HEK293T (cell line): ENCODE results near the gene IRS2.

Source experiments
- CTCF ChIA-PET: fragments of 350-600 bp; formaldehyde crosslinking; extraction: SDS; loops from one replicate; lab custom pipeline; 2021; ENCODE audit warnings: antibody characterized with exemption, inconsistent platforms; lab: Yijun Ruan, JAX
- POLR2A ChIA-PET: fragments of 350-600 bp; formaldehyde crosslinking; extraction: SDS; loops from one replicate; lab custom pipeline; 2020; ENCODE audit warnings: antibody characterized with exemption, inconsistent platforms; lab: Yijun Ruan, JAX
- DNase-seq: peaks from one replicate; pipeline ENCODE4 v3.0.0; 2012; ENCODE audit warnings: mixed read lengths; ENCODE audit errors: extremely low spot score
- ARNT ChIP-seq: fragments of 450-650 bp; IDR thresholded peaks from 2 replicates; pipeline ENCODE4 v1.6.1; 2017; ENCODE audit warnings: mild to moderate bottlenecking
- BHLHE40 ChIP-seq: fragments of 450-650 bp; IDR thresholded peaks from 2 replicates; pipeline ENCODE4 v1.6.1; 2016; ENCODE audit warnings: mild to moderate bottlenecking, moderate library complexity, borderline replicate concordance
- CTBP1 ChIP-seq: fragments of 450-650 bp; IDR thresholded peaks from 2 replicates; pipeline ENCODE4 v1.6.1; 2016; ENCODE audit warnings: borderline replicate concordance
- ELF4 ChIP-seq: fragments of 450-650 bp; IDR thresholded peaks from 2 replicates; pipeline ENCODE4 v1.6.1; 2017; ENCODE audit warnings: antibody characterized with exemption
- FOXA1 ChIP-seq: fragments of 450-650 bp; IDR thresholded peaks from 2 replicates; pipeline ENCODE4 v1.6.1; 2016; ENCODE audit warnings: mild to moderate bottlenecking
- FOXK2 ChIP-seq: fragments of 450-650 bp; IDR thresholded peaks from 2 replicates; pipeline ENCODE4 v1.6.1; 2016; ENCODE audit warnings: mild to moderate bottlenecking
- FOXM1 ChIP-seq: fragments of 450-650 bp; IDR thresholded peaks from 2 replicates; pipeline ENCODE4 v1.6.1; 2017; ENCODE audit warnings: mild to moderate bottlenecking, borderline replicate concordance
- HDGF ChIP-seq: fragments of 450-650 bp; IDR thresholded peaks from 2 replicates; pipeline ENCODE4 v1.6.1; 2017; ENCODE audit warnings: antibody characterized with exemption, borderline replicate concordance
- L3MBTL2 ChIP-seq: fragments of 450-650 bp; conservative IDR thresholded peaks from 2 replicates; pipeline ENCODE4 v1.6.1; 2016; ENCODE audit warnings: mild to moderate bottlenecking
- LEF1 ChIP-seq: fragments of 450-650 bp; IDR thresholded peaks from 2 replicates; pipeline ENCODE4 v1.6.1; 2017; ENCODE audit warnings: mild to moderate bottlenecking, borderline replicate concordance
- NFRKB ChIP-seq: fragments of 450-650 bp; IDR thresholded peaks from 2 replicates; pipeline ENCODE4 v1.6.1; 2016; ENCODE audit warnings: mild to moderate bottlenecking, moderate library complexity
- SP1 ChIP-seq: fragments of 450-650 bp; IDR thresholded peaks from 2 replicates; pipeline ENCODE4 v1.6.1; 2017
- SUZ12 ChIP-seq: fragments of 450-650 bp; IDR thresholded peaks from 2 replicates; pipeline ENCODE4 v1.6.1; 2016; ENCODE audit warnings: mild to moderate bottlenecking
- TARDBP ChIP-seq: fragments of 450-650 bp; IDR thresholded peaks from 2 replicates; pipeline ENCODE4 v1.6.1; 2016
- ZNF384 ChIP-seq: fragments of 450-650 bp; IDR thresholded peaks from 2 replicates; pipeline ENCODE4 v1.6.1; 2016
- TF ChIP-seq, protein P1 (sequence below): fragments of 450-650 bp; IDR thresholded peaks from 2 replicates; pipeline ENCODE4 v1.6.1; 2016

Gene IRS2

DNA sequence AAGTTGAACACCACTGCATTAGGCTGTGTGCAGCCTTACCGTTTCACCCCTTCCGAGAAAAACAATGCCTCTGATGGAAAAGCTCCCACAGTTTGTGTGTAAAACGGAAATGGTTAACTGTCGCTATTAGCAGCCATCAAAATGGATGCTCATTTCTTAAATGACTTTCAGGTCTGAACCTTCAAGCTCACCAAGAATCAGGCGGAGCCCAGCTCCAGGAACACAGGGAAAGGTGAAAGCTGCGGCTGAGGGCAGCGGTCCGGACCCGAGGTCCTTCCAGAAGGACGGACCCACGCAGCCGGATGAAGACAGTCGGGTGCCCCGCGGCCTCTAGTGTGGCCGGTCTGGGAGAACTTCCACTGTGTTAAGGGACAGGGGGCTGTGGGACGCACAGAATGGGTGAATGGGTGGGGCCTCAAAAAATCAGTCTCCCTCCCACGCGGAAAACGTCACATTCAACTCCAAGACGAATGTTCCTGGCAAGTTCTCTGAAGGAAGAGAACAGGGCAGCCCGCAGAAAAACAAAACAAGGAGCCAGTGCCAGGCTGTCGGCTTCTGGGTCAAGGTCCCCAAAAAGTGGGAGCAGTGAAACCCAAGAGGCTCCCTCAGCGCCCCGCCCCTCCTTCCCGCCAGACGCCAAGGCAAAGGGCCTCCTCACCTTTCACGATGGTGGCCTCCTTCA lies 4.9 kb downstream of the IRS2 start:
- ChIA-PET CTCF (no interaction called here), POLR2A (no interaction called here)
- DNase-seq = no peak

DNA sequence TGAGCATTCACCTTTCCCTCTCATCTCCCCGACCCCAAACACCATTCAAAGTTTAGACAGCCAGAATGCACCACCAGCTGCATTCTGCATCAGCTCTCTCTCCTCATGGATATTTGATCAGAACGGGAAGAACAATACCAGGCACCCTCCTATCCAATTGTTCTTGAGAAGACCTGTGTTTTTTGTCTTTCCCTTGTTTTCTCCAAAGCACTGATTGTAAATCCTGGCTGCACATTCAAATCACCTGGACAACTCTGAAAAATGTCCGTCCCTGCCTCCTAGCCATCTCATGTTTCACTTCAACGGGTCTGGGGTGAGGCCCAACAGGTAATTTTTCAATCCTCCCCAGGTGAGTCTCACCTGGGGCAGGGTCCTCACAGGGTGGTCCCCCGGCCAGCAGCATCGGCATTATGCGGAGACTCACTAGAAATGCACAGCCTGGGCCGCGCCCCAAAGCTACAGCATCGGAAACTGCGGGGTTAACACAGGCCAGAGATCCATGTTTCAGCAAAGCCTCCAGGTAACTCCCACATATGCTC lies 5.5 kb downstream of the IRS2 start:
- TF ChIP-seq LEF1 = no peak
- no peak for TF ChIP-seq SP1
- TF ChIP-seq FOXM1 = no peak
- ChIA-PET POLR2A (interaction anchor here (1.2 kb wide), 1 partner anchor 80 kb away, joined by 3 read pairs; no protein-coding TSS in a partner anchor), CTCF (no interaction called here)
- no peak for DNase-seq

More for the DNA sequence above, 4.9 kb downstream of the IRS2 start:
- TF ChIP-seq FOXM1 (no peak), SP1 (no peak), TARDBP (no peak)
- TF ChIP-seq, protein P1, sequence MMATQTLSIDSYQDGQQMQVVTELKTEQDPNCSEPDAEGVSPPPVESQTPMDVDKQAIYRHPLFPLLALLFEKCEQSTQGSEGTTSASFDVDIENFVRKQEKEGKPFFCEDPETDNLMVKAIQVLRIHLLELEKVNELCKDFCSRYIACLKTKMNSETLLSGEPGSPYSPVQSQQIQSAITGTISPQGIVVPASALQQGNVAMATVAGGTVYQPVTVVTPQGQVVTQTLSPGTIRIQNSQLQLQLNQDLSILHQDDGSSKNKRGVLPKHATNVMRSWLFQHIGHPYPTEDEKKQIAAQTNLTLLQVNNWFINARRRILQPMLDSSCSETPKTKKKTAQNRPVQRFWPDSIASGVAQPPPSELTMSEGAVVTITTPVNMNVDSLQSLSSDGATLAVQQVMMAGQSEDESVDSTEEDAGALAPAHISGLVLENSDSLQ = no peak

DNA sequence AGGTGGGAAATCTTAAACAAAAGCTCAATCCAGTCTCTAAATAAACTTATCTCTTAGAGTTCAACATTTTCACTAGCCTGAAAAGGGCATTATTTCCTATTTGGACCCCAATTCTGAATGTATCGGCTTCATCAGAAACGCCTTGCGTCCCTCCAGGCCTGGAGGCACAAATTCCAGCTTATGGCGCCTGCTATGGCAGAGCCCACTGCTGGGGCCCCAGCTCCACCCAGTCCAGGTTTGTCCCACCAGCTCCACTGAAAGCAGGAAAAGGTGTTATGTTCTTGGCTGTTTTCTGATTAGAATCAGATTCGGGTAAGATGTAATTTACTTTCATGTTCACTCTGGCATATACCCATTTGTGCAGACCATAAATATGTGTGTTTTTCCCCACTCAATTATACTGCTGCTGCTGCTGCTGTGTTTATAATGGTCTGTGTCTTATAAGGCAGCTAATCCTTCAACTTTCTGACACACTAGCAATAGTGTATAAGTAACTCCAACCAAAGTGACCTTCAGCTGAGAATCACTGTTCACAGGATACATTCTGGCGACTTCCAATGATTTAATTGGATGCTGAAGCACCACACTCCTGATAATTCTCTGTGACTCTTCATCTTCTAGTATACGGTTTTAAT lies 6.4 kb downstream of the IRS2 start:
- TF ChIP-seq SUZ12 (no peak), HDGF (no peak), BHLHE40 (no peak), FOXM1 (no peak), CTBP1 (no peak), FOXA1 (no peak), L3MBTL2 (no peak), ZNF384 (no peak), FOXK2 (no peak), TARDBP (no peak), LEF1 (no peak), ELF4 (no peak), SP1 (no peak), ARNT (no peak), NFRKB (no peak)
- TF ChIP-seq, protein P1 = no peak
- DNase-seq = no peak

DNA sequence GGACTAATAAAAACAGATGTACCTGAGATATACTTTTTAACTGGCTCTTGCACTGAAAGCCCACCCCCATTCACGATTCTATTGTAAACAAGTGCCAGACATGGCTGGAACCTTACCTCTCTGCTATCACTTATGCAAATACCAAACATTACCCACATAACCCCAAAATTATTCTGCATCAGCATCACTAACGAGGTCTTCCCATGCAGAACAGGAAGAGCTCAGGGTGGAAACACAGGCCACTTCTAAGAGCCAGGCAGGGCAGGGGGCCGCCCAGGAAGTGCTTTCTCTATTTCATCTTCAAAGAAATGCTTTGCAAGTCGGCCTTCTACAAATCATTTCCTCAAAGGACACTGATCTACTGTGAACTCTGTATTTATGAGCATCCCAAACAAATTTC lies 7.3 kb downstream of the IRS2 start:
- DNase-seq = no peak
- ChIA-PET POLR2A (no interaction called here), CTCF (no interaction called here)
- no peak for TF ChIP-seq FOXA1
- no peak for TF ChIP-seq ELF4
- TF ChIP-seq, protein P1 = no peak
- TF ChIP-seq NFRKB = no peak
- no peak for TF ChIP-seq HDGF

More for the DNA sequence above, 6.4 kb downstream of the IRS2 start:
- CTCF ChIA-PET = no interaction called here
- POLR2A ChIA-PET = interaction anchor here (1.2 kb wide), 1 partner anchor 79 kb away, joined by 3 read pairs; no protein-coding TSS in a partner anchor

DNA sequence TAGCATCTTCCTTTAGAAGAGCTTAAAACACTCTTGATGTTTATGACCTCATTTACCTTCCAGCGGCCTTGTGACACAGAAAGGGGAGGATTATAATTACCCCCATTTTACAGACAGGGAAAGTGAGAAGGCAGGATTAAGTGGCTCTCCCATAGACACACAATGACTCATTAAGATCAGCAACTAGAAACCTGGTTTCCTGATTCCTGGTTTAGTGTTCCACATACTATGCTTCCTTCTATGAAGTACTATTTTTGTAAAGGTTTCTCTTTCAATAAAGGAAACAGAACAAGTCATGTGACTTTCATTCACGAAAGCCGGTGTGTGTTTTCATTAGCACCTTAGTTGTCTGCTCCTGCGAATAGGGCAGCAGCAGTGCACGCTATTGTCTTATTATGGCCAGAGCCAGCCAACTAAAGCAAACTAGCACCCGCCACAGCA lies 8.3 kb downstream of the IRS2 start:
- ChIA-PET CTCF (no interaction called here), POLR2A (no interaction called here)
- TF ChIP-seq CTBP1 (no peak), FOXA1 (no peak), SP1 (no peak), FOXK2 (no peak), ZNF384 (no peak), BHLHE40 (no peak), FOXM1 (no peak), HDGF (no peak), LEF1 (no peak), ELF4 (no peak), L3MBTL2 (no peak), TARDBP (no peak), NFRKB (no peak), ARNT (no peak), SUZ12 (no peak)
- TF ChIP-seq, protein P1 = no peak
- no peak for DNase-seq

DNA sequence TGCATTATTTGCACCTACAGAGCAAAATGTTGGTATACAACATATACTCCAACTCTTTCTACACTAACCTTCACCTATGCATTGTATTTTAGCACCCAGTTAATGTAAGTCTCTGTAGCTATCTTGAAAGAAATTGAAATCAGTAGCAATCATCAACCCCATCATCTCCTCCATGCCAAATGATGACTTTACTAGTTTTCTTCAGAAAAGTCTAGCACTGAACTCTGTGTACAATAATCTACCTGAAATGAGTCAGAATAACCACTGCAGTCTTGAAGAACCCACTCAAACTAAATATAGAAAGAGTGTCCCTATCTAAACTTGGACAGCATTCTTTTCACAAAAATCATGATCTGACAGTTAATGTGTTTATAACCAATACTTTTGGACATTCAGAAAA lies 9.8 kb downstream of the IRS2 start:
- POLR2A ChIA-PET = no interaction called here

More for the DNA sequence above, 9.8 kb downstream of the IRS2 start:
- DNase-seq = no peak
- TF ChIP-seq FOXK2 = no peak
- TF ChIP-seq FOXA1 = no peak
- no peak for TF ChIP-seq ARNT
- no peak for TF ChIP-seq TARDBP
- no peak for TF ChIP-seq SP1
- TF ChIP-seq SUZ12 = no peak
- no peak for TF ChIP-seq BHLHE40
- TF ChIP-seq HDGF = no peak
- TF ChIP-seq LEF1 = no peak
- no peak for TF ChIP-seq CTBP1
- TF ChIP-seq ZNF384 = no peak
- no peak for TF ChIP-seq L3MBTL2
- TF ChIP-seq, protein P1 = no peak
- CTCF ChIA-PET = no interaction called here
